ENCODE measurements around the gene KNDC1.
"Not testable (repeated sequence)": the region's sequence is repeated elsewhere in the genome, so short reads cannot be mapped to it uniquely, and the experiment has no call there.

KNDC1 gene

GRCh38 chr10:133141144-133141957 lies 18.7 kb upstream of the KNDC1 start:
- DNase-seq = no peak

GRCh38 chr10:133141958-133142340 lies 18.1 kb upstream of the KNDC1 start:
- no peak for DNase-seq

- no peak for DNase-seq
These were observed 17.4 kb upstream of the KNDC1 start for GRCh38 chr10:133142523-133143199.

GRCh38 chr10:133143200-133143533 lies 16.9 kb upstream of the KNDC1 start:
- DNase-seq = no peak

GRCh38 chr10:133143546-133143945 lies 16.5 kb upstream of the KNDC1 start:
- no peak for DNase-seq

GRCh38 chr10:133144771-133145170 lies 15.2 kb upstream of the KNDC1 start:
- no peak for DNase-seq

GRCh38 chr10:133150226-133150625 lies 9.8 kb upstream of the KNDC1 start:
- DNase-seq = no peak

GRCh38 chr10:133150656-133151055 lies 9.4 kb upstream of the KNDC1 start:
- DNase-seq = no peak

- not testable (repeated sequence) for DNase-seq
These were observed 8.9 kb upstream of the KNDC1 start for GRCh38 chr10:133151071-133151470.

- no peak for DNase-seq
These were observed 8.5 kb upstream of the KNDC1 start for GRCh38 chr10:133151543-133151972.

- DNase-seq = no peak
These were observed 5.6 kb upstream of the KNDC1 start for GRCh38 chr10:133154411-133154810.

GRCh38 chr10:133154996-133155778 lies 4.8 kb upstream of the KNDC1 start:
- DNase-seq = no peak

GRCh38 chr10:133156674-133157579 lies 3.1 kb upstream of the KNDC1 start:
- no peak for DNase-seq

GRCh38 chr10:133157662-133158436 lies 2.2 kb upstream of the KNDC1 start:
- DNase-seq = no peak

GRCh38 chr10:133158437-133158755 lies 1.6 kb upstream of the KNDC1 start:
- no peak for DNase-seq

- no peak for DNase-seq
These were observed 1.0 kb upstream of the KNDC1 start for GRCh38 chr10:133158756-133159610.

- DNase-seq = no peak
These were observed 439 bp upstream of the KNDC1 start for GRCh38 chr10:133159611-133159949.

- no peak for DNase-seq
These were observed 930 bp downstream of the KNDC1 start for GRCh38 chr10:133160826-133161471.

GRCh38 chr10:133161486-133162109 lies 1.6 kb downstream of the KNDC1 start:
- no peak for DNase-seq

Measured in activated effector memory CD4-positive, alpha-beta T cell treated with Interleukin-2 at 50 U/mL for 16 hours (primary cell).